Mucosa of rectum (tissue), 2 donors: Measurements from ENCODE around the gene LYZ.
"Not testable (repeated sequence)": the region's sequence is repeated elsewhere in the genome, so short reads cannot be mapped to it uniquely, and the experiment has no call there.

Experiments used
- H3K27ac ChIP-seq, 2 donors: one replicate each; pipeline ENCODE4 v1.7.0; 2013; ENCODE audit warnings: inconsistent platforms in 2 of 2, low read depth in 2 of 2, low read length in 2 of 2
- H3K27me3 ChIP-seq, 2 donors: one replicate each; pipeline ENCODE4 v1.7.0; 2013; ENCODE audit warnings: low read length in 2 of 2; ENCODE audit not compliant: control insufficient read depth in 2 of 2, insufficient read depth in 2 of 2
- H3K36me3 ChIP-seq, 2 donors: one replicate each; pipeline ENCODE4 v1.7.0; 2013; ENCODE audit warnings: low read length in 2 of 2; ENCODE audit not compliant: control insufficient read depth in 2 of 2, insufficient read depth in 2 of 2
- H3K4me1 ChIP-seq, 2 donors: one replicate each; pipeline ENCODE4 v1.7.0; 2013; ENCODE audit warnings: low read length in 2 of 2, mild to moderate bottlenecking in 1 of 2; ENCODE audit not compliant: control insufficient read depth in 2 of 2, insufficient read depth in 2 of 2
- H3K4me3 ChIP-seq, 2 donors: one replicate each; pipeline ENCODE4 v1.7.0; 2013; ENCODE audit warnings: low read length in 2 of 2
- H3K9ac ChIP-seq, 2 donors: one replicate each; pipeline ENCODE4 v1.7.0; 2013; ENCODE audit warnings: low read length in 2 of 2, low read depth in 1 of 2, mild to moderate bottlenecking in 1 of 2
- H3K9me3 ChIP-seq, 2 donors: one replicate each; pipeline ENCODE4 v1.7.0; 2013; ENCODE audit warnings: low read length in 2 of 2; ENCODE audit not compliant: control insufficient read depth in 2 of 2
- donor health status: healthy.
- donor health status: Normal muscosa, but diverticular disease.

Gene LYZ

DNA sequence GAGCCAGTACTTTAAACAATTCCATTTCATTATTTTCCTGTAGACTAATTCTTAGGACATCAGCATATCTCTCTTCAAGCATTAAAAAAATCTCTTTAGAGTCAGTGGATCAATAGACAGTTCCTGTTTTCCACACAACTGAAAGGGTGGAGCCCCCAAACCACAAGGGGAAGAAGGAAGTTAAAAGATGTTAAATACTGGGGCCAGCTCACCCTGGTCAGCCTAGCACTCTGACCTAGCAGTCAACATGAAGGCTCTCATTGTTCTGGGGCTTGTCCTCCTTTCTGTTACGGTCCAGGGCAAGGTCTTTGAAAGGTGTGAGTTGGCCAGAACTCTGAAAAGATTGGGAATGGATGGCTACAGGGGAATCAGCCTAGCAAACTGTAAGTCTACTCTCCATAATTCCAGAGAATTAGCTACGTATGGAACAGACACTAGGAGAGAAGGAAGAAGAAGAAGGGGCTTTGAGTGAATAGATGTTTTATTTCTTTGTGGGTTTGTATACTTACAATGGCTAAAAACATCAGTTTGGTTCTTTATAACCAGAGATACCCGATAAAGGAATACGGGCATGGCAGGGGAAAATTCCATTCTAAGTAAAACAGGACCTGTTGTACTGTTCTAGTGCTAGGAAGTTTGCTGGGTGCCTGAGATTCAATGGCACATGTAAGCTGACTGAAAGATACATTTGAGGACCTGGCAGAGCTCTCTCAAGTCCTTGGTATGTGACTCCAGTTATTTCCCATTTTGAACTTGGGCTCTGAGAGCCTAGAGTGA lies at the start of gene LYZ:
LYZ (plus strand) TSS at position 220 of the 777 bp plus-strand sequence; CDS start at position 248, 28 bp downstream.
- Histone ChIP-seq H3K4me3 (peak within 1 kb of the TSS; percentile 10 to 11), H3K9ac (no peak within 1 kb of the TSS), H3K27ac (peak within 1 kb of the TSS in 1 of 2 donors; percentile 5)

DNA sequence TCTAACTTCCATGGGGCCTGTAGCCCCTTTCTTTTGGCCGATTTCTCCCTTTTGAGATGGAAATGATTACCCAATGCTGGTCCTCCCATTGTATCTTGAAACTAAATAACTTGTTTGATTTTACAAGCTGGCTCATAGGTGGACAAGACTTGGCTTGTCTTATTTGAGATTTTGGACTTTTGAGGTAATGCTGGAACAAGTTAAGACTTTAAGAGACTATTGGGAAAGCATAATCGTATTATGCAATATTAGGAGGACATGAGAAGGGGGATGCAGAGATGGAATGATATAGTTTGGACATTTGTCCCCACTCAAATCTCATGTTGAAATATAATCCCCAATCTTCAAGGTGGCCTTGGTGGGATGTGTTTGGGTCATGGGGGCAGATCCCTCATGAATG lies 49.2 kb upstream of the LYZ start:
- Histone ChIP-seq H3K27ac (no peak overlapping the region), H3K4me1 (no peaks in the 10 kb centered on the region), H3K9me3 (peaks cover 0 to 2% of the 10 kb centered on the region in 2 donors), H3K27me3 (no peaks in the 10 kb centered on the region), H3K36me3 (no peaks in the 10 kb centered on the region), H3K9ac (no peak overlapping the region), H3K4me3 (no peak overlapping the region)

More for the DNA sequence above, at the start of gene LYZ:
- Histone ChIP-seq H3K27me3 (no peaks in the 10 kb centered on the region), H3K36me3 (no peaks in the 10 kb centered on the region), H3K9me3 (no peaks in the 10 kb centered on the region), H3K4me1 (peaks cover 0 to 7% of the 10 kb centered on the region in 2 donors)

DNA sequence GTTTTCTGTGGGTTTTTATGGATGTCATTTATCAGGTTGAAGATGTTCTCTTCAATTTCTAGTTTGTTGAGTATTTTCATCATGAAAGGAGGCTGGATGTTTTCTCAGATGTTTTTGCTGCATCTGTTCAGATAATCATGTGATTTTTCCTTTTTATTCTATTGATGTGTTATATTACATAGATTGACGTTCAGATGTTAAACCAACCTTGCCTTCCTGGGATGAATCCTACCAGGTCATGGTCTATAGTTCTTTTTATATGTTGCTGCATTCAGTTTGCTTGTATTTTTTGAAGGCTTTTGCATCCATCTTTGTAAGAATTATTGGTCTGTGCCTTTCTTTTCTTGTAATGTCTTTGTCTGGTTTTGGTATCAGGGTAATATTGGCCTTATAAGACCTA lies 43.9 kb upstream of the LYZ start:
- H3K9me3 ChIP-seq: peaks cover 0 to 2% of the 10 kb centered on the region in 2 donors
- no peak overlapping the region for H3K9ac ChIP-seq
- H3K27ac ChIP-seq: no peak overlapping the region
- no peaks in the 10 kb centered on the region for H3K4me1 ChIP-seq
- H3K36me3 ChIP-seq: no peaks in the 10 kb centered on the region
- no peak overlapping the region for H3K4me3 ChIP-seq
- no peaks in the 10 kb centered on the region for H3K27me3 ChIP-seq

DNA sequence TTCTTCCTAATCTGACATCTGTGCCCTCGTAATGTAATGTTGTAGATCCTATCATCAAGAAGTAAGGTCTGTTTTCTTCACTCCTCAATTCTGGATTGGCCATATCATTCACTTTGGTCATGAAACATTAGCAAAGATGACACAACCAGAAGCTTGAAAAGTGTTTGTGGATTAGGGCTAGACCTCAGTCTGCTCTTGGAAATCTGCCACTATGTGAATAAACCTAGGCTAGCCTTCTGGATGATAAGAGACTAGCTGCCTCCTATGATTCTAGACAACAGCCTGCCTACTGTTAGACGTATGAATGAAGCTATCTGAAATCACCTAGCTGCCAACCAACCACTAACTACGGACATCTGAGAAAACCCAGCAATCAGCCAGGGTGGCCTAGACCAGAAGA lies 38.7 kb upstream of the LYZ start:
- no peak overlapping the region for H3K4me3 ChIP-seq
- no peak overlapping the region for H3K9ac ChIP-seq
- H3K36me3 ChIP-seq: no peaks in the 10 kb centered on the region
- no peaks in the 10 kb centered on the region for H3K27me3 ChIP-seq
- H3K4me1 ChIP-seq: no peaks in the 10 kb centered on the region
- H3K27ac ChIP-seq: no peak overlapping the region
- no peaks in the 10 kb centered on the region for H3K9me3 ChIP-seq

DNA sequence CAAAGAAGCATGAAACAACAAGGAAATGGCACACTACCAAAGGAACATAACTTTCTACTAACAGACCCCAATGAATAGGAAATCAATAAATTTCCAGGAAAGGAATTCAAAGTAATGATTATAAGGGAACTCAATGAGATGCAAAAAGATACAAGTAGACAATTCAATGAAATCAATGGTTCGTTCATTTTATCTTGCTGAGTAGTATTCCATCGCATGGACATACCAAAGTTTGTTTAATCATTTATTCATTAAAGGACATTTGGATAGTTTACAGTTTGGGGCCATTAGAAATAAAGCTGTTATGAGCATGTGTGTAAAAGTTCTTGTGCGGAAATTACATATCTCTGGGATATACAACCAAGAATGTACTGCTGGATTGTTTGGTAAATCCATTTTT lies 35.0 kb upstream of the LYZ start:
- H3K4me1 ChIP-seq: no peaks in the 10 kb centered on the region
- H3K4me3 ChIP-seq: no peak overlapping the region
- no peaks in the 10 kb centered on the region for H3K27me3 ChIP-seq
- H3K9ac ChIP-seq: no peak overlapping the region
- H3K9me3 ChIP-seq: no peaks in the 10 kb centered on the region
- H3K27ac ChIP-seq: no peak overlapping the region
- no peaks in the 10 kb centered on the region for H3K36me3 ChIP-seq

DNA sequence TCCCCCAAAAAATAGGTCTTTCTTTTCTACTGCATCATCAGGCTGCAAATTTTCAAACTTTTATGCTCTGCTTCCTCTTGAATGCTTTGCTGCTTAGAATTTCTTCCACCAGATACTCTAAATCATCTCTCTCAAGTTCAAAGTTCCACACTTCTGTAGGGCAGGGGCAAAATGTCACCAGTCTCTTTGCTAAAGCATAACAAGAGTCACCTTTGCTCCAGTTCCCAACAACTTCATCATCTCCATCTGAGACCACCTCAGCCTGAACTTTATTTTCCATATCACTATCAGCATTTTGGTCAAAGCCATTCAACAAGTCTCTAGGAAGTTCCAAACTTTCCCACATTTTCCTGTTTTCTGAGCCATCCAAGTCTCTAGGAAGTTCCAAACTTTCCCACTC lies 31.4 kb upstream of the LYZ start:
- not testable (repeated sequence) for H3K9ac ChIP-seq, H3K4me1 ChIP-seq, H3K4me3 ChIP-seq, H3K27ac ChIP-seq, H3K9me3 ChIP-seq, H3K27me3 ChIP-seq, H3K36me3 ChIP-seq

DNA sequence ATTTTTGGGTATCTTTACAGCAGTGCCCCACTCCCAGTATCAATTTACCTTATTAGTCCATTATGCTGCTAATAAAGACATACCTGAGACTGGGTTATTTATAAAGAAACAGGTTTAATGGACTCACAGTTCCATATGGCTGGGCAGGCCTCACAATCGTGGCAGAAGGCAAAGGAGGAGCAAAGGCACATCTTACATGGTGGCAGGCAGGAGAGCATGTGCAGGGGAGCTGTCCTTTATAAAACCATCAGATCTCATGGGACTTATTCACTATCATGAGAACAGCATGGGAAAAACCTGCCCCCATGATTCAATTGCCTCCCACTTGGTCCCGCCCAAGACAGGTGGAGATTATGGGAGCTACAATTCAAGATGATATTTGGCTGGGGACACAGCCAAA lies 30.9 kb upstream of the LYZ start:
- not testable (repeated sequence) for H3K4me1 ChIP-seq, H3K27me3 ChIP-seq, H3K4me3 ChIP-seq, H3K9ac ChIP-seq, H3K27ac ChIP-seq, H3K36me3 ChIP-seq, H3K9me3 ChIP-seq

DNA sequence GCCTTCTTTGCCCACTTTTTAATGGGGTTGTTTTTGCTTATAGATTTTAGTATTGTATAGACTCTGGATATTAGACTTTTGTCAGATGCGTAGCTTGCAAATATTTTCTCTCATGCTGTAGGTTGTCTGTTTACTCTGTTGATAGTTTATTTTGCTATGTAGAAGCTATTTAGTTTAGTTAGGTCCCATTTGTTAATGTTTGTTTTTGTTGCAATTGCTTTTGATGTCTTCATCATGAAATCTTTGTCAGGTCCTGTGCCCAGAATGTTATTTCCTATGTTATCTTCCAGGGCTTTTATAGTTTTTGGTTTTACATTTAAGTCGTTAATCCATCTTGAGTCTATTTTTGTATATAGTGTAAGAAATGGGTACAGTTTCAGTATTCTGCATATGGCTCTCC lies 30.0 kb upstream of the LYZ start:
- Histone ChIP-seq H3K4me1 (no peaks in the 10 kb centered on the region), H3K27me3 (no peaks in the 10 kb centered on the region), H3K36me3 (no peaks in the 10 kb centered on the region), H3K27ac (no peak overlapping the region), H3K9ac (no peak overlapping the region), H3K9me3 (no peaks in the 10 kb centered on the region), H3K4me3 (no peak overlapping the region)

DNA sequence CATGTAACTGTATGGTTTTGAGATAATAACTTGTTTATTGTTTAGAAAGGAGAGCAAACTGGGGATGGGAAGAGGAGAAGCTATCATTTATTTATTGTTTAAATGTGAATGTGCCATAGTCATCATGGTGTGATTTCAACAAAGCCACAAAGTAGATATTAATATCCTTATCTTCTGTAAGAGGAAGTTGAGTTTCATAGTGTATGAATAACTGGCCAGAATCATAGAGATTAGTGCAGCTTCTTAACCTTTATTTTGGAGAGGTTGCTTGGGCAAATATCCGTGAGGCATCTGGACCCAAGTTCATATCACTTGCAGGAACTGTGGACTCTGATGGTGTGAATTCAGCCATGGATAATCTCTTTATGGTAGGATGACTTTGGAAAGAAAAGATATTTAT lies 26.8 kb upstream of the LYZ start:
- Histone ChIP-seq H3K4me1 (no peaks in the 10 kb centered on the region), H3K4me3 (no peak overlapping the region), H3K27me3 (no peaks in the 10 kb centered on the region), H3K27ac (no peak overlapping the region), H3K36me3 (no peaks in the 10 kb centered on the region), H3K9ac (no peak overlapping the region), H3K9me3 (no peaks in the 10 kb centered on the region)

DNA sequence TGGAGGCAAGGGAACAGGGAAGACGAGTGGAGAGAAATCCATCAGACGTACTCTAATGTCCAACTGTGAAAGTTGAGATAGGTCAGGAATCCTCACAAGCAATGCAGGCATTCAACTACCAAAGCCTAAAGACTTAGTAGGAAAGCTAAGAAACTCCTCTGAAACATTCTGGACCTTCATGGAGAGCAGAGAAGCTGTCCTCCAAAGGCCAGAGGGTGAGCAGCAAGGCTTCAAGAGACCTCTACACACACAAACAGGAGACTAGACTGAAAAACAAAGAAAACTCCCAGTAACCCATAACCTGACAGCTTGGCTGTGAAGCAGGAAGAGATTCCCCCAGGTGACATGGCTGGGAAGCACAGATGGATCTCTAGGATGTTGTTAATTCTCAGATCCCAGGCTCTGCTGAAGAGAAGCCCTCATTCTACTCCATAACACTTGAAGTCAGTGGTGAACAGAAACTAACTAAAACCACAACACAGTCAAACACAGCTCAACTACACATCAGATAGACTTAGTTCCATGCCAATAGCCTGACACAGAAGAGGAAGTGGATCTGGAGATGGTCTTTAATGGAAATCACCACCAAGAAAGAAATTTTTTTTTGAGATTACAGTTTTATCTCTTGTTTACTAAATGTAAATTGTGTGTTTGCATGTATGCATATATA lies 23.2 kb upstream of the LYZ start:
- Histone ChIP-seq H3K36me3 (no peaks in the 10 kb centered on the region), H3K27me3 (no peaks in the 10 kb centered on the region), H3K9ac (no peak overlapping the region), H3K4me3 (no peak overlapping the region), H3K27ac (no peak overlapping the region), H3K4me1 (peaks cover 3 to 5% of the 10 kb centered on the region in 2 donors), H3K9me3 (no peaks in the 10 kb centered on the region)
